Measurements from ENCODE around the gene PANX2.

The PANX2 gene

DNA sequence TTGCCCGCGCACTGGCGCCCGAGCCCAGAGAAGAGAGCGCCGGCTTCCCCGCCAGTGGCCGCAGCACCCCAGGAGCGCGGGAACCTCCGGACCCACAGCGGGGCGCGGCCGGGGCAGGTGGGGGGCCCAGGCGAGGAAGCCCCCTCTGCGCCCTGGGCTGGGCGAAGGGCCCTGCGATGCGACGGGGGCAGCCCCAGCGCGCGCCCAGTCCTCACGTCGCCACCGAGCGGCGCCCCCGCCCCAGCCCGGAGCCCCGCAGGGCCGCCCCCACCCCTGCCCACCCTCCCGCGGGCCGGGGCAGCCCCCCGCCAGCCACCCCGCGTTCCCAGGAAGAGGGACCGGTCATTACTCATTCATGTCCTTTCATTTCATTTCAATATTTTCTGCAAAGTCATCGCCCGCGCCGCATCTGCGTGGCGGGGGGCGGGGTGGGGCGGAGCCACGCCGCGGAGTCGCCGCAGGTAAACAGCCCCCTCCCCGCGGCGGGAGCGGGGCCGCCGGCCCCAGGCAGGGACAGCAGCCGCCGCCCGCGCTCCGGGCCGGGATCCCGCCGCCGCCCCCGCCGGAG is 673 bp upstream of the PANX2 start:
- DNase-seq (ENCODE audit: insufficient read length, low spot score) (no peak), FAIRE-seq (no peak)

DNA sequence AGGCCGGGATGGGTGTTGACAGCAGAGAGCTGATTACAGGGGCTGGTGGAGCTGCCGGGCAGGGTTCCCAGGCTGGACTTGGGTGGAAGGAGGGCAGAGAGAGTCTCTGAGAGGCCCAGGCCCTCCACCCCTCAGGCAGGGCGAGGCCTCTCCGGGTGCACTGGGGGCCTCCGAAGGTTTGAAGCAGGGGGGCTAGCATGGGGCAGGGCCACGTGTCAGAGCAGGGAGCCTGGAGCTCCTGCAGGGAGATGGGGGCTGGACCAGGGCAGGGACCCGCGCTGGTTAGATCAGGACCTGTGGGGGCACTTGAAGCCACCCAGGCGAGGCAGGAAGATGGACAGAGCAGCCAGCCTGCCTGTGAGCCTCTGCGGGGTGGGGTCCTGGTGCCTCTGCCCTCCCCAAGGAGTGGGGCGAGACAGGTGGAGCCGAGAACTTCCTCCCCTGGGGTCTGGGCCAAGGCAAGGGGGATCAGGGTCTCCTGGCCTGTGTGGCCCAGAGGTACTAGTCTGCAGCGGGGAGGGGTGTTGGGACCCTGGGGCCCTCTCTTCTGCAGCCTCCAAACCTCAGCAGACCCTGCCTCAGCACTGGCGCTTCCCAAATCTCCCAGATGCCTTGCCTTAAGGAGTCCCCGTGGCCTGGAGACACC is 911 bp downstream of the PANX2 start:
- DNase-seq (ENCODE audit: insufficient read length, low spot score) (no peak), FAIRE-seq (no peak)

DNA sequence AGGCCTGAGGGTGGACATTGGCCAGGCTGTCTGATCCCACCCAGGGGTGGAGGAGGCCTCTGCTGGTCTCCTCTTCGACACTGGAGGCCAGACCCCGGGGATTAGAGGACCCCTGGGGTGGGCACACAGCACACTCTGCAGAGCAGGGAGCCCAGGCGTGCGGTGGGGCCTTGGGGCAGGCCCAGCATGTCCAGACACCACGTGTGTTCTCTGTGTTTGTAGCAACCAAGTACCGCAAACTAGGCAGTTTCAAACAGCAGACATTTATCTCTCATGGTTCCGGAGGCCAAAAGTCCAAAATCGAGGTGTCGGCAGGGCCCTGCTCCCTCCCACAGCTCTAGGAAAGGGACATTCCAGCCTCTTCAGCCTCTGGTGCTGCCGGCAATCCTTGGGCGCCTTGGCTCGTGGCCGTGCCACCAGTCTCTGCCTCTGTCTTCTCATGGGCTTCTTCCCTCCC is 1.5 kb downstream of the PANX2 start:
- DNase-seq (ENCODE audit: insufficient read length, low spot score) (no peak), FAIRE-seq (no peak)

DNA sequence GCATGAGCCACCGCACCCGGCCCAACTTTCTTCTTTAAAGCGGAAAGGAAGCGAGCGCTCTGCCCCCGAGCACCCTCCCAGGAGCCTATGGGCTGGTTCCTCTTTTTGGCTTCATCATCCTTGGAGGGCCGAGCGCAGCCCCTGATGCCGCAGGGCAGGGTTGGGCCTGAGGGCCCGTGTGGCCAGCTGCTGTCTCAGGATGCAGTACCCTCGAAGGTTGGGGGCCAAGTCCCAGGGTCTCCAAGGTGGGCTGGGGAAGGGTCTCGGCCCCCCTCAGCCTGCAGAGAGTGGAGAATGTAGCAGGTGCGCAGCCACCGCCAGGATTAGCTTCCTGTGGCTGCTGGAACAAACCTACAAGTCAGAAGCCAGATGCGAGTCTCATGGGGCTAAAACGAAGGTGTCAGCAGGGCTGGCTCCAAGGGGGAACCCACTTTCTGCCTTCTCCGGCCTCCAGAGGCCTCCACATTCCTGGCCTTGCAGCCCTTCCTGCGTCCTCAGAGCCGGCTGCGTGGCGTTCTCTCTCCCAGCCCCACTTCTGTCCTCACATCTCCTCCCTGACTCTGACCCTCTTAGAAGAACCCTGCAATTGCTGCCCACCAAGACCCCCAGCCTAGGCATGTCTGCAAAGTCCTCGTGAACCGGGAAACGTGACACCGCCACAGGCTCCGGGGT is 2.9 kb downstream of the PANX2 start:
- peak; percentile 78 for FAIRE-seq
- no peak for DNase-seq (ENCODE audit: insufficient read length, low spot score)

DNA sequence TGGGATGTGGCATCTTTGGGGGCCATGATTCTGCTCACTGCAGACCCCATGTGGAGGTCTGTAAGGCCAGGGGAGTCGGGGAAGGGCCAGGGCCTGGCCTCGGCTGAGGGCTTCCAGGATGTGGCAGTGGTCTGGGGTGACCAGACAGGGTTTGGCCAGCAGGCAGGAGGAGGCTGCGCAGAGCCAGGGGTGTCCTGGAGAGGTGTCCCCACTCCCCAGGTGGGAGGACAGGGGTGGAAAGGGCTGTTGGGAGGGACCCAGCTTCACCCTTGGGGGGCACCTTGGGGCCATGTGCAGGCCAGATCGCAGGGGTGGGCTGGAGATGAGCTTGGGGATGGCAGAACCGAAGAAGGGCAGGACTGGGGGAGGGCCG is 3.4 kb downstream of the PANX2 start:
- DNase-seq (ENCODE audit: insufficient read length, low spot score) = no peak
- FAIRE-seq = no peak

DNA sequence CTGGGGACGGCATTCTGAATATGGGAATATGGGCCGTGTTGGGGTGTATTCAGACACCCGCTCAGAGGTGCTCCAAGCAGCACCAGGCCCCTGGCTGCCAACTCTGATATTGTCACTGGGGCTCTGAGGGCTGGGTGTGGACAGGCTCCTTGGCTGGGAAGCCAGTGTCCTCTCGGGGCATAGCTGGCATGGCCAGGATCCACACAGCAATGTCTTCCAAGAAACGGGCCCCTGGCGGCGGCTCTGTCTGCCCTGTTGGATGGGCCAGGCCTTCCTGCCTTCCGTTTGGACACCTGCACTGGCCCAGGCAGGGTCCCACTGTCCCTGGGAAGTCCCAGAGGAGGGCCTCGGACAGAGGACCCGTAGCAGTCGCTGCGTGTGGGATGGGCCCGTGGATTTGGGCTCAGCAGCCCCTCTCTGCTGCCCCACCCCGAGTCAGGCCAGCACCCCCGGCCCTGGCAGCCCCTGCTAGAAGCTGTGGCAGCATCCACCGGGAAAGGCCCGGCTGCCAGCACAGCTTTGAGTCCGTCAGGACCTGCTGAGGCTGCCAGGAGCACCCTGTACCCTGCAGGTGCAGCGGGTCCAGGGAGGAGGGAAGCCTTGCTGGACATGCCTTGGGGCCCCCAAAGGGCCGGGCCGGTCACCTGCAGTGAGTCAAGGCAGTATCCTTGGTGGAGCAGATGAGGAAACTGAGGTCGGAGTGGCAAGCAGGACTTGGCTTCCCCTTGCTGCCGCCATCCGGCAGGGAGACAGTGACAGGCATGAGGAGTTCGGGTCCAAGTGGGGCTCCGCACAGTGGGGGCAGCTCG is 4.1 kb downstream of the PANX2 start:
- no peak for FAIRE-seq
- DNase-seq (ENCODE audit: insufficient read length, low spot score) = no peak

DNA sequence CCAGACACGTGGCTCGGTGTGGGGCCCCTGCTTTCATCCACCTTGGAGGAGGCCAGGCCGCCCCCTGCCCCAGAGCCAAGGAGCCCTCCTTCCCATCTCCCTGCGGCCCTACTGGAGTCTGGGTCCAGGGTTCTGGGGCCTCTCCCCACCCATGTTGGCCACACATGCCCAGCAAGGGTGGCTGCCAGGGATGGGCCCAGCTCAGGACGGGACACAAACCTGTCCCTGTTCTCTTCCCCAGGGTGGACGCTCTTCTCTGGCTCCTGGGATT is 4.6 kb downstream of the PANX2 start:
- FAIRE-seq (no peak), DNase-seq (ENCODE audit: insufficient read length, low spot score) (no peak)

DNA sequence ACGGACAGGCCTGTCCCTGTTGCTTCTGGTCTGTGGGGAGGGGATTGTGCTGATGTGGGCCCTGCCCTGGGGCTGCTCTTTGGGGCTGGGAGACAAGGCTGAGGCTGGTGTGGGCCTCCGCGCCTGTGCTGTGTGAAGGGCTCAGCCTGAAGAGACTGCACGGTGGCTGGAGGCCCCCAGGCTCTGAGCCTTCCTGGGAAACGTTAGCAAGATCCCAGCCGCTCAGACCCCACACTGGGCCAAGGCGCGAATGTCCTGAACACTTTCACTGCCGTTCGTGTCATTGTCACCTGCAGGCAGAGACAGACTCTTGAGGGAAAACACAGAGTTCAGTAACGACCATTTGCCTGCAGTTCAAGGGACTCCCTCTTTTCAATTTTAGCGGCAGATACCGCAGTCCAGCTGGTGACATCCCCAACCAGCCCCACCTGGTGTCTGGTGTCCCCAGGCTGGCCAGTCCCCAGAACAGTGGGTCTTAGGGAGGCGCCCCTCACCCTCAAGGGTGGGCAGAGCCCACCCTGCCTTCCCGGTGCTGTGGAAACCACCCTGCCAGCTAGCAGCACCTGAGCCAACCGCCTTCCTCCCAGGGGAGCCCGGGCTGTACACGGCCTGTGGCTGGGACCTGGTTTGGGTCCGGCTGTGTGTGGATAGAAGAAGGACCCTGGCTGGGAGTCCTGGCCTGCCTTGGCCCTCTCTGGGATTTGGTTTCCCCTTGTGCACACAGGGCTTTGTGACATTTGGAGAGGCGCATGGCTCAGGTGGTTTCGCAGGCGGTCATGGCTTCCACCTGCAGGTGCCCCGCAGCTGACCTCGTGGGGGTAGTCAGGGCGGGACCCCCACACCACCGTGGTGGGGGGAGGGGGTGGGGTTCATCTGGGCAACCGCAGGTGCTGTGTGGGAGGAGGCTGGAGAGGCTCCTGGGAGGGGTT is 5.7 kb downstream of the PANX2 start:
- DNase-seq (ENCODE audit: insufficient read length, low spot score) = no peak
- FAIRE-seq = no peak

DNA sequence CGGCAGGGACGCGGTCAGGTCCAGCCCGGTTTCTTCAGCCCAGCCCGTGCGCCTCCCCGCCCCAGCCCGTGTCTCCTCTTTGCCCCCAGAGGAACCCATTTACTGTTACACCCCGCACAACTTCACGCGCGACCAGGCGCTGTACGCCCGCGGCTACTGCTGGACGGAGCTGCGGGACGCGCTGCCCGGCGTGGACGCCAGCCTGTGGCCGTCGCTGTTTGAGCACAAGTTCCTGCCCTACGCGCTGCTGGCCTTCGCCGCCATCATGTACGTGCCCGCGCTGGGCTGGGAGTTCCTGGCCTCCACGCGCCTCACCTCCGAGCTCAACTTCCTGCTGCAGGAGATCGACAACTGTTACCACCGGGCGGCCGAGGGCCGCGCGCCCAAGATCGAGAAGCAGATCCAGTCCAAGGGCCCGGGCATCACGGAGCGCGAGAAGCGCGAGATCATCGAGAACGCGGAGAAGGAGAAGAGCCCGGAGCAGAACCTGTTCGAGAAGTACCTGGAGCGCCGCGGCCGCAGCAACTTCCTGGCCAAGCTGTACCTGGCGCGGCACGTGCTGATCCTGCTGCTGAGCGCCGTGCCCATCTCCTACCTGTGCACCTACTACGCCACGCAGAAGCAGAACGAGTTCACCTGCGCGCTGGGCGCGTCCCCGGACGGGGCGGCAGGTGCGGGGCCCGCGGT is 6.5 kb downstream of the PANX2 start:
- FAIRE-seq = no peak
- no peak for DNase-seq (ENCODE audit: insufficient read length, low spot score)

DNA sequence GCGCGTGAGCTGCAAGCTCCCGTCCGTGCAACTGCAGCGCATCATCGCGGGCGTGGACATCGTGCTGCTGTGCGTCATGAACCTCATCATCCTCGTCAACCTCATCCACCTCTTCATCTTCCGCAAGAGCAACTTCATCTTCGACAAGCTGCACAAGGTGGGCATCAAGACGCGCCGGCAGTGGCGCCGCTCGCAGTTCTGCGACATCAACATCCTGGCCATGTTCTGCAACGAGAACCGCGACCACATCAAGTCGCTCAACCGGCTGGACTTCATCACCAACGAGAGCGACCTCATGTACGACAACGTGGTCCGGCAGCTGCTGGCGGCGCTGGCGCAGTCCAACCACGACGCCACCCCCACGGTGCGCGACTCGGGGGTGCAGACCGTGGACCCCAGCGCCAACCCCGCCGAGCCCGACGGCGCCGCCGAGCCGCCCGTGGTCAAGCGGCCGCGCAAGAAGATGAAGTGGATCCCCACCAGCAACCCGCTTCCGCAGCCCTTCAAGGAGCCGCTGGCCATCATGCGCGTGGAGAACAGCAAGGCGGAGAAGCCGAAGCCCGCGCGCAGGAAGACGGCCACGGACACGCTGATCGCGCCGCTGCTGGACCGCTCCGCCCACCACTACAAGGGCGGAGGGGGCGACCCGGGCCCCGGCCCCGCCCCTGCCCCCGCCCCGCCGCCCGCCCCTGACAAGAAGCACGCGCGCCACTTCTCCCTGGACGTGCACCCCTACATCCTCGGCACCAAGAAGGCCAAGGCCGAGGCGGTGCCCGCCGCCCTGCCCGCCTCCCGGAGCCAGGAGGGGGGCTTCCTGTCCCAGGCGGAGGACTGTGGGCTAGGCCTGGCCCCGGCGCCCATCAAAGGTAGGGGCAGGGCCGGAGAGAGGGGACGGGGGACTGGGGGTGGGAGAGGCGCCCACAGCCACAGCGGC is 7.3 kb downstream of the PANX2 start:
- DNase-seq (ENCODE audit: insufficient read length, low spot score) (no peak), FAIRE-seq (no peak)

DNA sequence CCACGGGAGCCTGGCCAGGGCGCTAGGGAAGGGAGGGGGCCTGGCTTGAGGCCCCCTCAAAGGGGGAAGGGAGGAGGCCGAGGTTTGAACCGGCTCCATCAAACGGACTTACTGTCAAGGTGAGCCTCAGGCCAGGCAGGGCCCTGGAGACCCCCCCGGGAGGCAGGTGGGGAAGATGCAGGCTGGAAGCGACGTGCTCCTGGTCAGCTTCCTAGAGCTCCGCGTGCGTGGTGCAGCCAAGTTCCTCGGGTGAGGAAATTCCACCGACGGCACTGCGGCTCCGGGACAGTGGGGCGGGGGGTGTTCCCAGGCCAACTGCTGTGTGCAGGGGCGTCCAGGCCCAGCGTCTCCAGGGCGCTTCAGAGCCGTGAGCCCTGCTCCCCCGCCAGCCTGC is 7.9 kb downstream of the PANX2 start:
- no peak for FAIRE-seq
- no peak for DNase-seq (ENCODE audit: insufficient read length, low spot score)

DNA sequence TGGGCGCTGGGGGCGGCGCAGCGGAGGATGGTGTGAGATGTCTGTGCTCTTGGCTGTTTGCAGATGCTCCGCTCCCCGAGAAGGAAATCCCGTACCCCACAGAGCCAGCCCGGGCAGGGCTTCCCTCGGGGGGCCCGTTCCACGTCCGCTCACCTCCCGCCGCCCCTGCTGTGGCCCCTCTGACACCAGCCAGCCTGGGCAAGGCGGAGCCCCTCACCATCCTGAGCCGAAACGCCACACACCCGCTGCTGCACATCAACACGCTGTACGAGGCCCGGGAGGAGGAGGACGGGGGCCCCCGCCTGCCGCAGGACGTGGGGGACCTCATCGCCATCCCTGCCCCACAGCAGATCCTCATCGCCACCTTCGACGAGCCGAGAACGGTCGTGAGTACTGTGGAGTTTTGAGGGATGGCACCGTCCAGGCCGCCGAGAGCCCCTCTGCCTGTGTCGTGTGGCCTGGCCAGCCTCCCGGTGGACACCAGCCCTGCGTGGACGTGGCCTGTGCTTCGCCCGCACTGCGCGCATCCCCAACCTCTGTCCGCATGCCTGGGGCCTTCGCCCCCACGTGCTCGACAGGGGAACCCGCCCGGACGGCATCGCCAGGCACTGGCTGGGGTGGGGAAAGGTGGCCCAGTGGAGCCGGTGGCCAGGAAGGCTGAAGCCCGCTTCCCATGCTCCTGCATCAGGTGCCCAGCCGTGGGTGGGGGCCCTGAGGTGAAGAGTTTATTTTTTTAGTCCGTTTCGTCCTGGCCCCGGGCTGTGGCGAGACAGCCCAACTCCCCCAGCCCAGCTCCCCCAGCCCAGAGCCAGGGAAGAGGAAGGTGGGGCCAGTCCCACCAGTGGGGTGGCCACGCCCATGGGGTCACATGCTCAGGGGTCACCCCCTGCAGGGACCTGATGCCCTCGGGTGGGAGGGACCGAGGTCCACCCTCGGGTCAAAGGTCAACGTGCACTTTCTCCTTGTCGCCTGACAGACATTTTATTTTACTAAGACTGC is 8.6 kb downstream of the PANX2 start:
- DNase-seq (ENCODE audit: insufficient read length, low spot score) (no peak), FAIRE-seq (no peak)

DNA sequence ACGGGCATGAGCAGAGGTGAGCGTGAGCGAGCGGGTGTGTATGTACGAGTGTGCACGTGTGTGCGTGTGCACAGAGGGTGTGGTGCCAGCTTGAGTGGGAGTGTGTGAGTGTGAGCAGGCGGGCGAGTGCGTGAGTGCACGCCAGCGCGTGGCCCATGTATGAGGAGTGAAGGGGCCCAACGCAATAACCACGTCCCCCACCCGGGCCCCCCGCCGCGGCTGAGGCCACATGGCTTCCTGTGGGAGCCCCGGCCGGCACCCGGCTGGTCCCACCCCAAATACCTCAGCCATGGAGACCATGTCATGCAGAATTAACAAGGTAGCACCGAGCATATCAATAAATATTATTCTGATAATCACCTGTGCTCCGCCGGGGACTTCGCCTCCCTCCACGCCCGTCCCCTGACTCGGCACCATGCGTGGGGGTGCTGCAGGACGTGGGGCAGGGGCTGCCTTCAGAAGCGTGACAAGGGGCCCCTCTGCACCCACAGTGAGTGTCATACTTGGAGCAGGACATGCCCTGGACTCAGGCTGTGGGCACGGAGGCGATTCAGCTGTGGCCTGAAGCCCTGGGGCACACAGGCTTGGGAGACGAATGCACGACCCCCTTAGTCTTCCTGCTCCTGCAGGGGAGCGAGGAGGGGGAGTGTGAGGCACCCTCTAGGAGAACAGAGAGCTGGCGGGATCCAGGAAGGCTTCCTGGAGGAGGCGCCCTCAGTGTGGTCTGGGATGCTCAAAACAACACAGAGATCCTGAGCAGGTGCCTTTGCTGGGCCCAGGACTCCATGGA is 9.6 kb downstream of the PANX2 start:
- FAIRE-seq (no peak), DNase-seq (ENCODE audit: insufficient read length, low spot score) (no peak)

DNA sequence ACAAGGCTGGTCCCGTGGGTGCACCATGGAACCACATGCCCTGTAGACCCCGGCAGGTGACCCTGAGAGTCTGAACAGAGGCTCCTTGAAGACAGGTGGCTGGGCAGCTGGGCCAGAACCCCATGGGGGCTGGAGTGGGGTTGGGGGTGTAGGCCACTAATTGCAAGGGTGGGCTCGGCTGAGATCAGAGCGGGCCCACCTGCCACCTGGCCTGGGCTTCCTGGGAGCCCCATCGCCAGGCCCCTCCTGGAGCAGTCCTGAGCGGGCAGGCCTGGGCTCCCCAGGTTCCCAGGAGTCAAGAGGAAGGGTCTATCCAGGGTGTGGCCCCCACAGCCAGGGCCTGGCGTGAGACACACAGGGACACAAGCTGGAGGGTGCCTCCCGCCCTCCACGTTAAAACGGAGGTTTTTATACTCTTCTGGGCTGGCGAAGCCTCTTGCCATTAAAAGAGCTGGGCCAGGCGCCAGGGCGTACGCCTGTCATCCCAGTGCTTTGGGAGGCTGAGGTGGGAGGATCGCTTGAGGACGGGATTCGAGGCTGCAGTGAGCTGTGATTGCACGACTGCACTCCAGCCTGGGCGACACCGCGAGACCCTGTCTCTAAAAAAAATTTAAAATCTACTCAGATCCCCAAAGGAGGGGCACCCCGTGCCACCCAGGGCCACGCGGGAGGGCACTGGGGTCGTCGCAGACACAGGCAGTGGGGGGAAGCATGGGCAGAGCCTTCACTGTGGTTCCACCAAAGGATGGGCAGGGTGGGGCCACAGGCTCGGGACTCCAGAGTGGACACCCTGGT is 10.4 kb downstream of the PANX2 start:
- DNase-seq (ENCODE audit: insufficient read length, low spot score) (no peak), FAIRE-seq (no peak)

DNA sequence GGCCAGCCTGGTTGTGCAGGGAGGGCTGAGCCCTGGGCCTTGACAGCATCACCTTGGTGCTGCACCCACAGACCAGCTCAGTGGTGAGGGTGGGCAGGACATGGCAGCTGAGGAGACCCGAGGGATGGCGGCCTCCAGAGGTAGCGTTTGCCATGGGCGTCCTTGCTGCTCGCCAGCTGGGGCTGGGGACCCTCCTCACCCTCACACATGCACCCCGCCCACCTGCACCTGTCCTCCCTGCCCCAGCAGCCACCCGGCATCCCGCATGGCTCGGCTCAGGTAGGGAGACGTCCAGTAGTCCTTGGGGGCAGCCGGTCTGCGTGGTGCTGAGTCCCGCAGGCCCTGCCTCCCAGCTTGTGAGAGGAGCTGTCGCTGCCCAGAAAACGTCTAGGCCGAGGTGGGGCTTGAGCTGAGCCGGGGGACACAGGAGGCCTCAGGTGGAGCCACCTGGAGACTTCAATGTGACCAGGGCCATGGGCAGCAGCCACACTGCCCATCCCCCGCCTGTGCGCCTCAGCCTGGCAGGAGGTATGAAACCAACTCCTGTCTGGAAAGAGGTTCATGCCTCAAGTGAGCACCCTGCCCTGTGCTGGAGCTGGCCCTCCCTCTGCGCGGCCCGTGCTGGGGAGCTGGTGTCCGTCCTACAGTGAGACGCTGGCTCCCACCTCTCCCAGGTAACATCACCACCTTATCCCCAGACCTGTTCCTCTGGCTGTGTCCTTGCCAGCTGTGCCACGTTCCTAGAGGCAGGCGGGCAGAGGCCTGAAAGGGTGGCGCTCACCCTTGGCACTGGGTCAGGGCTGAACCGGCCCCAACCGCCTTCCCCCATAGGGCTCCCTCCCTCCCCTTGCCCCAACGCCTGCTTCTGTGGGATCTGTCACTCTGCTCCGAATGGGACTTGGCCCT is 11.9 kb downstream of the PANX2 start:
- no peak for DNase-seq (ENCODE audit: insufficient read length, low spot score)

More for the DNA sequence above, 11.9 kb downstream of the PANX2 start:
- no peak for FAIRE-seq
